ENCODE results near the gene PPM1L.

The PPM1L gene

GRCh38 chr3:160768031-160768430 lies 12.0 kb downstream of the PPM1L start:
- H3K79me2 ChIP-seq (ENCODE audit: insufficient read depth, low read length) = no peaks in the 10 kb centered on the region
- no peak overlapping the region for H3K27ac ChIP-seq (ENCODE audit: low read depth, low read length, poor library complexity, severe bottlenecking)
- no peaks in the 10 kb centered on the region for H3K9me3 ChIP-seq (ENCODE audit: low read length)
- H3K27me3 ChIP-seq (ENCODE audit: insufficient read depth, low read length) = no peaks in the 10 kb centered on the region
- H3K4me3 ChIP-seq (ENCODE audit: low read depth, low read length, poor library complexity, severe bottlenecking) = no peak overlapping the region
- no peak overlapping the region for H2AFZ ChIP-seq (ENCODE audit: low read length)
- no peaks in the 10 kb centered on the region for H4K20me1 ChIP-seq (ENCODE audit: insufficient read depth, low read length)
- no peak overlapping the region for H3K4me2 ChIP-seq (ENCODE audit: low read length)
- no peaks in the 10 kb centered on the region for H3K9me2 ChIP-seq (ENCODE audit: low read depth, low read length)
- H3K9ac ChIP-seq (ENCODE audit: low read length) = no peak overlapping the region
- no peaks in the 10 kb centered on the region for H3K36me3 ChIP-seq (ENCODE audit: insufficient read depth, low read length)
- H3K4me1 ChIP-seq (ENCODE audit: insufficient read depth, low read length, severe bottlenecking) = no peaks in the 10 kb centered on the region
- no peak for TF ChIP-seq EZH2 (IDR thresholded peaks at IDR 0.05; ENCODE audit: borderline replicate concordance, low read length)
- TF ChIP-seq, protein P1, sequence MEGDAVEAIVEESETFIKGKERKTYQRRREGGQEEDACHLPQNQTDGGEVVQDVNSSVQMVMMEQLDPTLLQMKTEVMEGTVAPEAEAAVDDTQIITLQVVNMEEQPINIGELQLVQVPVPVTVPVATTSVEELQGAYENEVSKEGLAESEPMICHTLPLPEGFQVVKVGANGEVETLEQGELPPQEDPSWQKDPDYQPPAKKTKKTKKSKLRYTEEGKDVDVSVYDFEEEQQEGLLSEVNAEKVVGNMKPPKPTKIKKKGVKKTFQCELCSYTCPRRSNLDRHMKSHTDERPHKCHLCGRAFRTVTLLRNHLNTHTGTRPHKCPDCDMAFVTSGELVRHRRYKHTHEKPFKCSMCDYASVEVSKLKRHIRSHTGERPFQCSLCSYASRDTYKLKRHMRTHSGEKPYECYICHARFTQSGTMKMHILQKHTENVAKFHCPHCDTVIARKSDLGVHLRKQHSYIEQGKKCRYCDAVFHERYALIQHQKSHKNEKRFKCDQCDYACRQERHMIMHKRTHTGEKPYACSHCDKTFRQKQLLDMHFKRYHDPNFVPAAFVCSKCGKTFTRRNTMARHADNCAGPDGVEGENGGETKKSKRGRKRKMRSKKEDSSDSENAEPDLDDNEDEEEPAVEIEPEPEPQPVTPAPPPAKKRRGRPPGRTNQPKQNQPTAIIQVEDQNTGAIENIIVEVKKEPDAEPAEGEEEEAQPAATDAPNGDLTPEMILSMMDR (IDR thresholded peaks at IDR 0.05; ENCODE audit: low read length) = no peak
- H3F3A ChIP-seq (ENCODE audit: insufficient read depth, low read length) = no peaks in the 10 kb centered on the region

DNA sequence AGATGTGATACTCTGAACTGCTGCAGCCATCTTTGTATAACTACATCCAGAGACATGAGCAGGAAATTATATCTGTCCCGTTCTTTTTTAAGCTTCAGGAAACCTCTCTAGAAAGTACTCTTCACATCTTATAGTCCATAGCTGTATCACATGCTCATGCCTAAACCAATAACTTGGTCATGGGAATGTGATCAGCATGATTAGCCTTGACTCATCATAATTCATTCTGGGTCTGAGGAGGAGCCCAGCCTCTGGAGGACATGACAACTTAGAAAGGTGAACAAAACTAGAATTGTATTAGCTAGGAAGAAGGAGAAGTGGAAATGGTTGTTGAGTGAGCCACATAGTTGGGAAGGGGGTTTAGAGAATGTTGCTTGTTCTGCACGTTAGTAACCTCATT lies 12.9 kb downstream of the PPM1L start:
- no peaks in the 10 kb centered on the region for H3F3A ChIP-seq (ENCODE audit: insufficient read depth, low read length)
- no peak overlapping the region for H3K9ac ChIP-seq (ENCODE audit: low read length)
- no peaks in the 10 kb centered on the region for H4K20me1 ChIP-seq (ENCODE audit: insufficient read depth, low read length)
- H3K4me2 ChIP-seq (ENCODE audit: low read length) = no peak overlapping the region
- no peaks in the 10 kb centered on the region for H3K9me3 ChIP-seq (ENCODE audit: low read length)
- TF ChIP-seq, protein P1 (IDR thresholded peaks at IDR 0.05; ENCODE audit: low read length) = no peak
- no peak for TF ChIP-seq EZH2 (IDR thresholded peaks at IDR 0.05; ENCODE audit: borderline replicate concordance, low read length)
- no peak overlapping the region for H2AFZ ChIP-seq (ENCODE audit: low read length)
- H3K27me3 ChIP-seq (ENCODE audit: insufficient read depth, low read length) = no peaks in the 10 kb centered on the region
- no peaks in the 10 kb centered on the region for H3K79me2 ChIP-seq (ENCODE audit: insufficient read depth, low read length)
- H3K9me2 ChIP-seq (ENCODE audit: low read depth, low read length) = no peaks in the 10 kb centered on the region
- H3K36me3 ChIP-seq (ENCODE audit: insufficient read depth, low read length) = no peaks in the 10 kb centered on the region
- no peak overlapping the region for H3K27ac ChIP-seq (ENCODE audit: low read depth, low read length, poor library complexity, severe bottlenecking)
- no peaks in the 10 kb centered on the region for H3K4me1 ChIP-seq (ENCODE audit: insufficient read depth, low read length, severe bottlenecking)
- no peak overlapping the region for H3K4me3 ChIP-seq (ENCODE audit: low read depth, low read length, poor library complexity, severe bottlenecking)

DNA sequence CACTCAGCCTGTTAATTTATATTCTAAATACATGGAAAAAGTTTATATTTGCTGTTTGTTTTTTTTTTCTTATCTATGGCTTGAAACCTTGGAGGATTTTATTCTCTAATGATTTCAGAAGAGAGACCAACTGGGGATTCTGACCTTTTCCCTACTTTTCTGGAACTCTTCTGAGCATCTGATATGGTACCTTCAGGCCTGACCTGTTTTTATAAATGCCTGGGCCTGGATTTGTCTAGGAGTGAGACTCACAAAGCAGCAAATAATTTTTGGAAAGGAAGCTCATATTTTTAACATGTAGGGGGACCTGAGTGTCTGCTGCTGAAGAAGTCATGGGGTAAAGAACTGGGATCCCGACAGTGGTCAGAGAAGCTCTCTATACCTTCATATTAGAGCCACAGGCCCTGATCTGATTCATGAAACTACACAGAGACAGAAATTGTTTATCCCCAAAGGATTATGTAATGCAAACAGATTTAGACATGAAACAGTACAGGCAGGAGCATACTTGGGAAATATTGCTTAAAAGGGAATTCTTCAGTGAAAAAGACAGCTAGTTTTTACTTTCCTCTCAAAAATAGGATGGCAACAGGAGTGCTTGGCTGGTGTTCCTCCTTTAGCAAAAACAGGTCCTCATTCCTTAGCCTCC lies 15.9 kb downstream of the PPM1L start:
- Histone ChIP-seq H2AFZ (ENCODE audit: low read length) (no peak overlapping the region), H3K79me2 (ENCODE audit: insufficient read depth, low read length) (no peaks in the 10 kb centered on the region), H3K4me2 (ENCODE audit: low read length) (no peak overlapping the region), H3K27me3 (ENCODE audit: insufficient read depth, low read length) (no peaks in the 10 kb centered on the region), H3K4me1 (ENCODE audit: insufficient read depth, low read length, severe bottlenecking) (no peaks in the 10 kb centered on the region), H3K36me3 (ENCODE audit: insufficient read depth, low read length) (no peaks in the 10 kb centered on the region), H3F3A (ENCODE audit: insufficient read depth, low read length) (no peaks in the 10 kb centered on the region), H4K20me1 (ENCODE audit: insufficient read depth, low read length) (no peaks in the 10 kb centered on the region; the same call in 1 of the 2 replicates), H3K4me3 (ENCODE audit: low read depth, low read length, poor library complexity, severe bottlenecking) (no peak overlapping the region), H3K9me2 (ENCODE audit: low read depth, low read length) (no peaks in the 10 kb centered on the region), H3K9ac (ENCODE audit: low read length) (no peak overlapping the region), H3K27ac (ENCODE audit: low read depth, low read length, poor library complexity, severe bottlenecking) (no peak overlapping the region), H3K9me3 (ENCODE audit: low read length) (no peaks in the 10 kb centered on the region)
- TF ChIP-seq EZH2 (IDR thresholded peaks at IDR 0.05; ENCODE audit: borderline replicate concordance, low read length) = no peak
- TF ChIP-seq, protein P1 (IDR thresholded peaks at IDR 0.05; ENCODE audit: low read length) = no peak
